Left ventricle myocardium superior (tissue), 1 donor: Measurements from ENCODE around the gene SLIT3. TPM values are rescaled to one million over a fixed set of nuclear protein-coding genes. Genes with fewer than 3 reads are reported as not detected.
A peak's percentile ranks its signal among the peaks of the same experiment; 100 is the strongest.

Experiments used
- ATAC-seq: fragments of 200-7000 bp; cut with Tn5 transposase; one replicate; pipeline ENCODE4 v1.9.1; 2020; ENCODE audit warnings: mild to moderate bottlenecking, moderate library complexity
- DNase-seq: peaks from one replicate; pipeline ENCODE4 v3.0.0-alpha.2; 2020
- intact Hi-C: fragments of 100-400 bp; cut with micrococcal nuclease; formaldehyde crosslinking; loops from one replicate; pipeline ENCODE4 v1.11.0; 2022
- total RNA-seq: library from RNA; stranded (reverse); fragmentation: NEBNext Ultra II Directional; extraction: Animal tissue kit (Norgen Biotek cat#: 25700); gene quantifications from one replicate; pipeline ENCODE4 v1.2.1, GENCODE V29; 2021
- donor health status: DM: no; HTN: yes; CAD: no; lungs with severe emphysema.

Gene SLIT3
- total RNA-seq, 1 donor from 2014 or later: 8.4 TPM

DNA sequence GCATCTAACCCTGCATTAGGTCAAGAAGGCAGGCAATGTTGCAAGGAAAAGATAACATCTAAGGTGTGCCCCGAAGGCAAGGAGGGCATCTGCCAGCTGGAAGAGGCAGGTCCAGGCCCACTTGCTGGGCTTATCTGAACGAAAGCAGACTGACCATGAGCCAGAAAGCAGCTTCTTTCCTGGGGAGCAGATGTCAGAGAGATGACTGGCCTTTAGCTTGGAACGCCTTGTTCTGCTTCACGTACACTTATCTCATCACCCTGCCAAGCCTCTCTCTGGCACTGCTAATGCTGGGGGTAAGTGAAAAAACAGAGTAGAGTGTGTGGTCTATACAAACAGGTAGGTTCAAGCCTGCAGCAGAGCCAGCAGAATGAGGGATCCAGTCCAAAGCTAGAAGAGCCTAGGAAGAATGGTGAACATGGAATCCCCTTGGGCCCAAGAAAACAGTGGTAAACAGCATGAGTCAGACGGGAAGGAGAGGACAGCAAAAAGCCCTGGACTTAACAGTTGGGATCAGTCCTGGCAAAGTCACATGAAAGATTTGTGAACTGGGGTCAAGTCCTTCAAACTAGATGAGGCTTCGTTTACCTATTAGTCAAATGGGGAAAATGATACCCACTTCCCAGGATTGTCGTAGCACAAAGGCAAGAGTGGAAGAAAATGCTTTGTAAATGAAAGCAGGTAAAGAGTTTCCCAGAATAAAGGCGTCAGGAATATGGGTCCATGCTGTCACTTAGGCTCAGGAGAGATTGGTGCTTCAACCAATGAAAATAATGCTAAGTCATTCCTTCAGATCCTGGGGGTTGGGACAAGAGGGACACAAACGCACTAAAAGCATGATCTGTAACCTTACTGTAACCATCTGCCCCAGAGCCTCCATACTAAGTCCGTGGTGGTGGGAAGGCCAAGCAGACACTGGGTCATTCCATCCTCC, 200.9 kb downstream of the SLIT3 start:
- ATAC-seq (peak; percentile 69), DNase-seq (no peak)
- intact Hi-C loops: no loop called here

DNA sequence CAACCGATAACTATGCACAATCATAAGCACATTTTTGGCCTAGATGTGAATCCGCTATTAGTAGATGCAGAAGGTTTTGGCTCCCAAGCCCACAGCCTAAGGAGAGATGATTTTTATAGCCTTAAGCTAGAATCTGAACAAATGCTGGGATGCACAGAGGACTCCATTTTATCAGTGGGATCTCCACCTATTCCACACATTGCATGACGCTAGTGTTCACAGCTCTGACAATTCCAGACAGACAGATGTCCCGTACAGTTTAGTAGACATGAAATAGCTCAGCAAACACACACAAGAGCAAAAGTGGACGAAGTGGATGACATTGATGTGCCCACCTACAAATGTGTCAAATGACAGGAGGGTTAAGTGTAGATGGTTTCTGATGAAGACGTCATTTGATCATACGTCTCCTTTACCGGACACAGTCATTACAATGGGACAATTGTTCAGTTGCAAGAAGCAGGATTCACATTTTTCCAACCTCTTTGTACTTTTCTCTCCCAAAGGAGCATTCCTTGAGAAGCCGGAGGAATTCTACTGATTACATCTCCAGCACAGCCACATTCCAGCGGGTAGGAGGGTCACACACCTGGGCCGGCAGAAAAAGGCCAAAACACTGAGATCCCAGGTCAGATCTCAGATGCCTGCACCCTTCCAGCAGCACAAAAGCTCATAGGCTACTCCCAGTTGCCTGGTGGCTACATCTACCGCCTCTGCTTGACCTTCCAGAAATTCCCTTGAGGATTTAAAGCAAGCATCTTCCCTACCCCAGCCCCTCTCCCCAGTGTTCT, 202.4 kb downstream of the SLIT3 start:
- no peak for DNase-seq
- ATAC-seq: no peak
- intact Hi-C loops: no loop called here

DNA sequence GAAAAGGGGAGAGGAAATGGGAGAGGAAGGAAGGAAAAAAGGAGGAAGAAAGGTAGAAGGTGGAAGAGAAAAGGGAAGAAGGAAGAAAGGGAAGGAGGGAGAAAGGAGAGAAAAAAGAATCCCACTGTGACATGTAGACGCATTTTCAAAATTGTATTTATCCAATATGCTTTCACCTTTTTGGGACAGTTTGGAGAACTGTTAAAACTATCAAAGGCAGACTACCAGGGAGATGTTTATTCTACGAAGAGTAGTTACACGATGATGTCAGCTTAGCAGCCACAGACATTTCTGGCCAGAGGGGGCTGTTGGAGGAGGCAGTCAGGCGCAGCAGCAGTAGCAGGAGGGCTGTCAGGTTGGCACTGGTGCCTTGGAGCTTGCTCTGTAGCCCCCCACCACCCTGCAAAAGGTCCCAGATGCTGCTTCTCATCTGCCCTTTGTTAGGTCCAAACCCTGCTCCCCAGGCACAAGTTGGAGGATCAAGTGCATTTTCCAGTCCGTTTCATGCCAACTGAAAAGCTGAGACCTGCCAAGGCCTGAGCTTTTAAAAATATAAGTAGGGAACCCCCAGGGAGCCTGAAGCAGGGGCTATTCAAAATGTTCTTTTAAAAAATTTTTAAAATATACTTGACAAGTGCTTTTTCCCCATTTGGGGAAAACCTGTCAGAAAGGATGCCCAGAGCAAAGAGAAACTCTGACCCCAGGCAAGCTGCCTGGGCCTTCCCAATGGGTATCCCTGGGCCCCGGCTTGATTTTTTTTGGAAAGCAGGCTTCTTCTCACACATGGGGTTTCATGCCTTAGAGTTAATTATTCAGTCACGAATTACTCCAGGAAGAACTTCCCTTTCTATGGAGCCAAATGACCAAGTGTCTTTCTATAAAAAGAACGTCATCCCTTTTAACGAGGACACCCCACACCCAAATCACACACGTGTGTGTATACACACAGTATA, 203.3 kb downstream of the SLIT3 start:
- intact Hi-C loops: no loop called here
- DNase-seq (peak; percentile 39), ATAC-seq (peak; percentile 64)

DNA sequence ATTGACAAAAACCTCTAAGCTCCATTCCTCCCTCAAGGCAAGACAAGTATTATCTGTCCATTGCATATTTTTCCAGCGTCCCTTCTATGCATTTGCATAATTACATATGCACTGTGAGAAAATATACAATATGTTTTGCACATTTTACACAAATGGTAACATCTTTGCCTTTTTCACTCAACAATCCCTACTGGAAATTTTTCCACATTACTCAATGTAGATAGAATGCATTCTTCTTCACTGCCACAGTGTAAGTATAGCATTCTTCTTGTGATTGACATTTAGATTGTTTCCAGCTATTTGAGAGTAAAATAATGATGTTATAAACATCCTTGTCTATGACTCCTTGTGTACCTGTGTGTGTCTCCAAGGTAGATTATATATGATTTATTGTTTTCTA, 205.0 kb downstream of the SLIT3 start:
- intact Hi-C loops: no loop called here
- ATAC-seq (no peak), DNase-seq (no peak)

GRCh38 chr5:169095410-169095960, 205.5 kb downstream of the SLIT3 start:
- intact Hi-C loops: no loop called here
- DNase-seq: no peak
- no peak for ATAC-seq

GRCh38 chr5:169094586-169095409, 206.1 kb downstream of the SLIT3 start:
- intact Hi-C loops: no loop called here
- ATAC-seq (no peak), DNase-seq (no peak)

GRCh38 chr5:169091396-169091980, 209.5 kb downstream of the SLIT3 start:
- ATAC-seq: peak; percentile 66
- intact Hi-C loops: no loop called here

GRCh38 chr5:169089343-169089742, 211.6 kb downstream of the SLIT3 start:
- ATAC-seq: no peak
- intact Hi-C loops: no loop called here

More at GRCh38 chr5:169091396-169091980, 209.5 kb downstream of the SLIT3 start:
- DNase-seq: no peak

DNA sequence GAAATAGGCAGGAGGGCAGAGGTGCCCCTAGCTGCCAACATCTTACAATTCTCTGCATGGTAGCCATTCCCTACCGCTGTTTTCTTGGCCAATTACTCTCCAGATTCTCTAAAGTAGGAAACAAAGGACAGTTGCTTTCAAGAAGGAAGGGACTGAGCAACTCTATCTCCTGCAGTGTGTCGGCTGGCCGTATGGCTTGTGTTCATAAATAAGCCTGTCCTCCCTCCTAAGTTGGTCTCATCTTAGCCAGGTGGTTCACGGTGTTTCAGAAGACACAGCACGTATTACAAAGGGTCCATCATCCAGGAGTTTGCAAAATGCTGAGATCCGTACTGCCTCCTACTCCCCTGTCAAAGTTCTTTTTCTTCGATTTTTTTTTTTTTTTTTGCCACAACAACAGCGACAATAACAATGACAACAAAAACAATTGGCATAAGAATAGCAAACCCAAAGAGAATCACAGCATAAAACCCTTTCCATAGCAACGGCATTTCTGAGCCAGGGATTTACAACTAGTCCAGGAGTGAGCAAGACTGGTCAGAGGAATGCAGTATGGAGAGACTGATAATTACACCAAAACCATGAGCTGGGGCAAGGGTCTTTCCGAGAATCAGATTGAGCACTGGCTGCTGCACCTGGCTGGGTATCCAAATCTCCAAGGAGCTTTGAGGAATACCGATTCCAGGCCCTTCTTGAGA, 212.8 kb downstream of the SLIT3 start:
- intact Hi-C loops: no loop called here
- no peak for DNase-seq
- no peak for ATAC-seq

More at GRCh38 chr5:169089343-169089742, 211.6 kb downstream of the SLIT3 start:
- no peak for DNase-seq

DNA sequence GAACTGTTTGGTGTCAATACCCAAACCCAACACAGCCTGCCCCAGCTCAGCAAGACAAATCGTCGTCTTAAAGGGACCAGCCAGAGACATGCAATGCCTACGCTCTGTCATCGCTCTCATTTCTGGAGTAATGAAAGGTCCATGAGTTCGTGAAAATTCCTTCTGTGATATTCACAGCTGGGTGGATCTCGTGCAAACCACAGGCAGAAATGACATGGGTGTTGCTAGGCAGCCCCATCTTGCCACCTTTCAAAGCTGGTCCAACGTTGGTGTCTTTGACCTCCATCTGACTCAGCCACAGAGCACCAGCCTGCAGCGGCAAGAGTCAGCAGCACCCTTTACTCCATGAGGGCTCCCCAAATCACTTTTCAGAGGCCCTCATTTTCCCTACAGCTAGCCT, 215.3 kb downstream of the SLIT3 start:
- ATAC-seq: no peak
- intact Hi-C loops: no loop called here
- DNase-seq: no peak

- no peak for ATAC-seq
- DNase-seq: no peak
- intact Hi-C loops: no loop called here
Measured at GRCh38 chr5:169085212-169085611, 215.7 kb downstream of the SLIT3 start.

GRCh38 chr5:169084775-169085174, 216.2 kb downstream of the SLIT3 start:
- no peak for ATAC-seq
- DNase-seq: no peak
- intact Hi-C loops: no loop called here

GRCh38 chr5:169083394-169084018, 217.4 kb downstream of the SLIT3 start:
- intact Hi-C loops: no loop called here
- no peak for ATAC-seq
- DNase-seq: no peak

GRCh38 chr5:169081000-169081724, 219.8 kb downstream of the SLIT3 start:
- intact Hi-C loops: no loop called here
- DNase-seq (no peak), ATAC-seq (no peak)

GRCh38 chr5:169080448-169080911, 220.5 kb downstream of the SLIT3 start:
- intact Hi-C loops: no loop called here
- no peak for ATAC-seq
- DNase-seq: no peak

- intact Hi-C loops: no loop called here
- DNase-seq: no peak
- no peak for ATAC-seq
Measured at GRCh38 chr5:169079697-169080096, 221.2 kb downstream of the SLIT3 start.
